ENCODE measurements around the gene UBE2Q2. TPM values are rescaled to one million over a fixed set of nuclear protein-coding genes. Genes with fewer than 3 reads are reported as not detected.

UBE2Q2 gene
- total RNA-seq, 1 donor from 2014 or later, result 31.2 TPM

- DNase-seq, result no peak
Observed at GRCh38 chr15:75924576-75924975, 81.3 kb downstream of the UBE2Q2 start.

- DNase-seq, result no peak
Observed at GRCh38 chr15:75925440-75925839, 82.2 kb downstream of the UBE2Q2 start.

- DNase-seq, result no peak
Observed at GRCh38 chr15:75926931-75927330, 83.7 kb downstream of the UBE2Q2 start.

- DNase-seq, result no peak
Observed at GRCh38 chr15:75927601-75928000, 84.4 kb downstream of the UBE2Q2 start.

GRCh38 chr15:75928680-75929608 lies 85.7 kb downstream of the UBE2Q2 start:
- no peak for DNase-seq

GRCh38 chr15:75929799-75930565 lies 86.7 kb downstream of the UBE2Q2 start:
- no peak for DNase-seq

- no peak for DNase-seq
Observed at GRCh38 chr15:75930866-75931265, 87.6 kb downstream of the UBE2Q2 start.

- no peak for DNase-seq
Observed at GRCh38 chr15:75942464-75942863, 99.2 kb downstream of the UBE2Q2 start.

GRCh38 chr15:75943246-75943645 lies 100.0 kb downstream of the UBE2Q2 start:
- DNase-seq, result no peak

- no peak for DNase-seq
Observed at GRCh38 chr15:75943713-75944215, 100.5 kb downstream of the UBE2Q2 start.

- DNase-seq, result no peak
Observed at GRCh38 chr15:75945953-75946352, 102.7 kb downstream of the UBE2Q2 start.

GRCh38 chr15:75947092-75947491 lies 103.8 kb downstream of the UBE2Q2 start:
- DNase-seq, result no peak

GRCh38 chr15:75948761-75949296 lies 105.6 kb downstream of the UBE2Q2 start:
- DNase-seq, result no peak

Small RNA genes lying within 50 kb of the gene (small RNA-seq; reads per million reads assigned to genes)
- gene RN7SL510P (ENCODE audit: low replicate concordance), result not detected

Other genes with a start within 250 kb of the UBE2Q2 start
- 18.9 TPM for gene SNUPN, start 217.7 kb upstream of the UBE2Q2 start, total RNA-seq
- 31.4 TPM for gene IMP3, start 203.2 kb upstream of the UBE2Q2 start, total RNA-seq
- gene SNX33, start 195.5 kb upstream of the UBE2Q2 start, total RNA-seq, result 13.2 TPM
- gene CSPG4, start 130.6 kb upstream of the UBE2Q2 start, total RNA-seq, result 42.2 TPM
- gene FBXO22, start 60.4 kb downstream of the UBE2Q2 start, total RNA-seq, result 12.9 TPM
- gene NRG4, start 169.0 kb downstream of the UBE2Q2 start, total RNA-seq, result 0.10 TPM
- gene TMEM266, start 216.5 kb downstream of the UBE2Q2 start, total RNA-seq, result 0.20 TPM

All from skin of body (tissue), 3 donors.